Adipose tissue (tissue), 3 donors: ENCODE measurements around the gene SDF4. TPM values are rescaled to one million over a fixed set of nuclear protein-coding genes. Genes with fewer than 3 reads are reported as not detected.

Experiments
- polyA plus RNA-seq, 3 donors: library from polyadenylated mRNA; stranded (reverse); fragments of 200-250 nt; gene quantifications; one replicate each; pipeline ENCODE4 v1.2.3, GENCODE V29; 2013
- donor health status: healthy with polysubstance abuse.
- donor health status: Bipolar disorder and iron deficiency.
- donor health status: healthy.

Gene SDF4
- polyA plus RNA-seq, 3 donors, result 93.9 to 148 (median 101) TPM

Other genes with a start within 250 kb of the SDF4 start
- gene PERM1, start 249.9 kb downstream of the SDF4 start, polyA plus RNA-seq, result 1 to 10 TPM in 1 of 3 donors, under 1 TPM in 2; 0.06 to 2.0 (median 0.16) TPM
- 10 to 100 TPM; 11.3 to 22.9 (median 14.2) TPM for gene HES4, start 231.9 kb downstream of the SDF4 start, polyA plus RNA-seq
- gene ISG15, start 218.5 kb downstream of the SDF4 start, polyA plus RNA-seq, result 10 to 100 TPM; 43.7 to 83.5 (median 44.3) TPM
- gene AGRN, start 211.9 kb downstream of the SDF4 start, polyA plus RNA-seq, result 10 to 100 TPM; 12.5 to 34.2 (median 21.5) TPM
- under 1 TPM in 2 of 3 donors, not detected in 1; 0.05 to 0.30 TPM for gene RNF223, start 157.7 kb downstream of the SDF4 start, polyA plus RNA-seq
- 10 to 100 TPM in 1 of 3 donors, 1 to 10 TPM in 2; 5.2 to 11.5 (median 9.3) TPM for gene C1orf159, start 115.9 kb downstream of the SDF4 start, polyA plus RNA-seq
- gene TTLL10, start 58.1 kb downstream of the SDF4 start, polyA plus RNA-seq, result under 1 TPM; 0.13 to 0.98 (median 0.45) TPM
- 1 to 10 TPM in 1 of 3 donors, under 1 TPM in 1, not detected in 1; 0.45 to 1.4 TPM for gene TNFRSF18, start 25.4 kb downstream of the SDF4 start, polyA plus RNA-seq
- gene TNFRSF4, start 17.8 kb downstream of the SDF4 start, polyA plus RNA-seq, result 10 to 100 TPM in 2 of 3 donors, 1 to 10 TPM in 1; 1.4 to 13.9 (median 11.4) TPM
- gene B3GALT6, start 236 bp upstream of the SDF4 start, polyA plus RNA-seq, result 10 to 100 TPM in 1 of 3 donors, 1 to 10 TPM in 2; 8.9 to 13.0 (median 8.9) TPM
- 1 to 10 TPM in 2 of 3 donors, under 1 TPM in 1; 0.53 to 6.1 (median 3.5) TPM for gene C1QTNF12, start 14.7 kb upstream of the SDF4 start, polyA plus RNA-seq
- 10 to 100 TPM; 25.8 to 45.1 (median 39.5) TPM for gene UBE2J2, start 41.9 kb upstream of the SDF4 start, polyA plus RNA-seq
- gene SCNN1D, start 48.4 kb upstream of the SDF4 start, polyA plus RNA-seq, result 1 to 10 TPM; 1.7 to 6.6 (median 4.9) TPM
- gene ACAP3, start 75.9 kb upstream of the SDF4 start, polyA plus RNA-seq, result 10 to 100 TPM; 14.5 to 35.7 (median 27.5) TPM
- 10 to 100 TPM in 2 of 3 donors, 1 to 10 TPM in 1; 6.6 to 13.5 (median 12.8) TPM for gene PUSL1, start 76.6 kb upstream of the SDF4 start, polyA plus RNA-seq
- gene INTS11, start 92.7 kb upstream of the SDF4 start, polyA plus RNA-seq, result 100 to 1,000 TPM in 1 of 3 donors, 10 to 100 TPM in 2; 92.8 to 117 (median 98.6) TPM
- gene CPTP, start 92.8 kb upstream of the SDF4 start, polyA plus RNA-seq, result 10 to 100 TPM; 12.3 to 17.4 (median 16.5) TPM
- gene TAS1R3, start 99.3 kb upstream of the SDF4 start, polyA plus RNA-seq, result under 1 TPM; 0.10 to 0.45 (median 0.19) TPM
- gene DVL1, start 117.4 kb upstream of the SDF4 start, polyA plus RNA-seq, result 10 to 100 TPM; 42.5 to 54.5 (median 48.9) TPM
- gene MXRA8, start 126.6 kb upstream of the SDF4 start, polyA plus RNA-seq, result 100 to 1,000 TPM in 1 of 3 donors, 10 to 100 TPM in 2; 11.7 to 104 (median 82.1) TPM
- gene AURKAIP1, start 143.2 kb upstream of the SDF4 start, polyA plus RNA-seq, result 100 to 1,000 TPM; 129 to 240 (median 165) TPM
- 100 to 1,000 TPM; 103 to 173 (median 106) TPM for gene CCNL2, start 167.3 kb upstream of the SDF4 start, polyA plus RNA-seq
- 100 to 1,000 TPM; 110 to 228 (median 190) TPM for gene MRPL20, start 175.3 kb upstream of the SDF4 start, polyA plus RNA-seq
- gene ANKRD65, start 189.3 kb upstream of the SDF4 start, polyA plus RNA-seq, result 10 to 100 TPM in 2 of 3 donors, 1 to 10 TPM in 1; 9.9 to 25.5 (median 10.6) TPM
- 10 to 100 TPM in 2 of 3 donors, 1 to 10 TPM in 1; 7.8 to 53.1 (median 42.1) TPM for gene VWA1, start 203.7 kb upstream of the SDF4 start, polyA plus RNA-seq
- 10 to 100 TPM in 1 of 3 donors, 1 to 10 TPM in 1, under 1 TPM in 1; 0.34 to 10.3 (median 2.2) TPM for gene ATAD3C, start 217.7 kb upstream of the SDF4 start, polyA plus RNA-seq
- gene ATAD3B, start 239.8 kb upstream of the SDF4 start, polyA plus RNA-seq, result 10 to 100 TPM; 13.6 to 27.5 (median 14.2) TPM